PC-3 (cell line): ENCODE results near the gene EEIG1. TPM values are rescaled to one million over a fixed set of nuclear protein-coding genes. Genes with fewer than 3 reads are reported as not detected.

ENCODE experiments used
- ATAC-seq: fragments of 200-7000 bp; cut with Tn5 transposase; 2 replicates; pipeline ENCODE4 v1.9.1; 2020; ENCODE audit warnings: mild to moderate bottlenecking, moderate library complexity
- BruUV-seq: library from RNA; stranded (reverse); fragments of 400-500 nt; replicated peaks from 2 replicates; lab custom pipeline; 2021; lab: Mats Ljungman, UMichigan
- CTCF ChIA-PET: fragments of 300-600 bp; sonication (Branson Sonifier 250); formaldehyde crosslinking; loops from one replicate; lab custom pipeline; 2022; ENCODE audit warnings: antibody characterized with exemption; lab: Charles Lee
- POLR2A ChIA-PET: fragments of 300-600 bp; sonication (Branson Sonifier 250); formaldehyde crosslinking; loops from one replicate; lab custom pipeline; 2022; ENCODE audit warnings: antibody characterized with exemption; ENCODE audit not compliant: unreplicated experiment; lab: Charles Lee
- DNase-seq: peaks from one replicate; pipeline ENCODE4 v3.0.0-alpha.2; 2015
- H2AFZ ChIP-seq: fragments of 300-600 bp; sonication (generic); 2 replicates; pipeline ENCODE4 v1.6.0; 2016; ENCODE audit warnings: antibody characterized with exemption, low read length
- H3F3A ChIP-seq: fragments of 300-600 bp; sonication (generic); one replicate; pipeline ENCODE4 v1.6.0; 2017; ENCODE audit warnings: antibody characterized with exemption, low read length, control low read depth, mild to moderate bottlenecking; ENCODE audit not compliant: unreplicated experiment
- H3K27ac ChIP-seq: fragments of 300-600 bp; sonication (generic); 2 replicates; pipeline ENCODE4 v1.5.1; 2016; ENCODE audit warnings: mild to moderate bottlenecking, low read length
- H3K27me3 ChIP-seq: fragments of 300-600 bp; sonication (generic); 2 replicates; pipeline ENCODE4 v1.6.1; 2016; ENCODE audit warnings: low read length, mixed read lengths
- H3K36me3 ChIP-seq: fragments of 300-600 bp; sonication (generic); 2 replicates; pipeline ENCODE4 v1.6.1; 2016; ENCODE audit warnings: low read depth, mixed run types, low read length, mixed read lengths
- H3K4me1 ChIP-seq: fragments of 300-600 bp; sonication (generic); 2 replicates; pipeline ENCODE4 v1.5.1; 2016; ENCODE audit warnings: low read length; ENCODE audit not compliant: insufficient read depth
- H3K4me2 ChIP-seq: fragments of 300-600 bp; sonication (generic); 2 replicates; pipeline ENCODE4 v1.6.0; 2016; ENCODE audit warnings: low read length
- H3K4me3 ChIP-seq: fragments of 300-600 bp; sonication (generic); 2 replicates; pipeline ENCODE4 v1.5.1; 2016; ENCODE audit warnings: mild to moderate bottlenecking, low read length, mixed read lengths
- H3K79me2 ChIP-seq: fragments of 300-600 bp; sonication (generic); 2 replicates; pipeline ENCODE4 v1.6.1; 2017; ENCODE audit warnings: low read length, mixed read lengths
- H3K9ac ChIP-seq: fragments of 300-600 bp; sonication (generic); 2 replicates; pipeline ENCODE4 v1.6.0; 2016; ENCODE audit warnings: mild to moderate bottlenecking, low read length
- H3K9me2 ChIP-seq: fragments of 300-600 bp; sonication (generic); replicated peaks from 2 replicates; pipeline ENCODE4 v1.6.1; 2016; ENCODE audit warnings: mixed run types, low read length, mixed read lengths
- H3K9me3 ChIP-seq: fragments of 300-600 bp; sonication (generic); 2 replicates; pipeline ENCODE4 v1.6.1; 2016; ENCODE audit warnings: low read length, mixed read lengths
- H4K20me1 ChIP-seq: fragments of 300-600 bp; sonication (generic); 2 replicates; pipeline ENCODE4 v1.6.1; 2016; ENCODE audit warnings: low read length, mixed read lengths
- CTCF ChIP-seq: fragments of 300-600 bp; sonication (generic); conservative IDR thresholded peaks from 2 replicates; pipeline ENCODE4 v1.5.1; 2017; ENCODE audit warnings: antibody characterized with exemption, low read depth, mild to moderate bottlenecking, low read length
- EZH2 ChIP-seq: fragments of 300-600 bp; sonication (generic); IDR thresholded peaks from one replicate; pipeline ENCODE4 v1.6.1; 2017; ENCODE audit warnings: antibody characterized with exemption, mild to moderate bottlenecking, low read length; ENCODE audit not compliant: unreplicated experiment
- EZH2phosphoT487 ChIP-seq: fragments of 300-600 bp; sonication (generic); IDR thresholded peaks from 2 replicates; pipeline ENCODE4 v1.6.1; 2018; ENCODE audit warnings: mild to moderate bottlenecking, antibody characterized with exemption, low read length, borderline replicate concordance
- intact Hi-C: fragments of 100-400 bp; cut with micrococcal nuclease; formaldehyde crosslinking; loops from 2 replicates; pipeline ENCODE4 v1.9.0; 2023
- total RNA-seq: library from RNA; depleted of rRNA; stranded (reverse); fragments of >200 nt; gene quantifications from 2 replicates; pipeline ENCODE4 v1.2.3, GENCODE V29; 2014

EEIG1 gene
- total RNA-seq, 1 experiment from 2014 or later: 10.8 TPM

GRCh38 chr9:127980060-127980705 is 606 bp downstream of the EEIG1 start:
- TF ChIP-seq EZH2phosphoT487: no peak
- TF ChIP-seq EZH2: no peak
- no peak overlapping the region for H3K27ac ChIP-seq
- peak overlapping the region; percentile 70 for H3K9ac ChIP-seq
- H4K20me1 ChIP-seq: peaks cover 15% of the 10 kb centered on the region; the same call in 1 of the 2 replicates
- H3K27me3 ChIP-seq: no peaks in the 10 kb centered on the region
- H3F3A ChIP-seq: no peaks in the 10 kb centered on the region
- H3K9me2 ChIP-seq: no peaks in the 10 kb centered on the region
- peaks cover 20% of the 10 kb centered on the region for H3K4me1 ChIP-seq
- DNase-seq (peak; percentile 45), ATAC-seq (peak; percentile 43)
- H2AFZ ChIP-seq: no peak overlapping the region
- H3K9me3 ChIP-seq: no peaks in the 10 kb centered on the region
- H3K4me3 ChIP-seq: peak overlapping the region; percentile 95
- ChIA-PET POLR2A (no interaction called here), CTCF (interaction anchor here (0.9 kb wide), 1 partner anchor 37 kb away, joined by 4 read pairs; no protein-coding TSS in a partner anchor)
- no TSS peak for BruUV-seq
- H3K79me2 ChIP-seq: peaks cover 51% of the 10 kb centered on the region
- peak overlapping the region; percentile 82 for H3K4me2 ChIP-seq
- intact Hi-C loops: loop anchor here (2.0 kb wide), 1 partner anchor 55 kb away; no protein-coding TSS in a partner anchor
- H3K36me3 ChIP-seq: no peaks in the 10 kb centered on the region

GRCh38 chr9:127979333-127980059 is 1.3 kb downstream of the EEIG1 start:
- POLR2A ChIA-PET: no interaction called here
- Histone ChIP-seq H3K27ac (no peak overlapping the region), H3K9me3 (no peaks in the 10 kb centered on the region), H3K9ac (peak overlapping the region; percentile 70), H4K20me1 (peaks cover 15% of the 10 kb centered on the region; the same call in 1 of the 2 replicates), H3K4me1 (peaks cover 20% of the 10 kb centered on the region), H3K79me2 (peaks cover 58% of the 10 kb centered on the region), H2AFZ (no peak overlapping the region), H3K36me3 (no peaks in the 10 kb centered on the region), H3K27me3 (no peaks in the 10 kb centered on the region), H3K4me2 (peak overlapping the region; percentile 82), H3K4me3 (peak overlapping the region; percentile 95), H3F3A (no peaks in the 10 kb centered on the region), H3K9me2 (no peaks in the 10 kb centered on the region)
- BruUV-seq: TSS peak; percentile 57
- intact Hi-C loops: loop anchor here (2.0 kb wide), 2 partner anchors 37 to 55 kb away; no protein-coding TSS in a partner anchor
- TF ChIP-seq EZH2: no peak
- TF ChIP-seq CTCF: no peak
- no peak for TF ChIP-seq EZH2phosphoT487
- no peak; the same call in 1 of the 2 replicates for ATAC-seq
- CTCF ChIA-PET: no interaction called here
- peak; percentile 42 for DNase-seq

GRCh38 chr9:127979015-127979332 is 1.8 kb downstream of the EEIG1 start:
- DNase-seq (no peak), ATAC-seq (no peak)
- Histone ChIP-seq H3K27me3 (no peaks in the 10 kb centered on the region), H3K4me3 (peak overlapping the region; percentile 95), H3K27ac (no peak overlapping the region), H3F3A (no peaks in the 10 kb centered on the region), H2AFZ (no peak overlapping the region), H3K79me2 (peaks cover 63% of the 10 kb centered on the region), H3K36me3 (no peaks in the 10 kb centered on the region), H3K4me2 (peak overlapping the region; percentile 82), H3K4me1 (peaks cover 20% of the 10 kb centered on the region), H3K9me3 (no peaks in the 10 kb centered on the region), H3K9ac (peak overlapping the region; percentile 70; the same call in 1 of the 2 replicates), H3K9me2 (no peaks in the 10 kb centered on the region), H4K20me1 (peaks cover 15% of the 10 kb centered on the region; the same call in 1 of the 2 replicates)
- intact Hi-C loops: loop anchor here (2.0 kb wide), 1 partner anchor 36 kb away; no protein-coding TSS in a partner anchor
- ChIA-PET POLR2A (no interaction called here), CTCF (interaction anchor here (0.6 kb wide), 1 partner anchor 620 kb away, joined by 3 read pairs; no protein-coding TSS in a partner anchor)
- no TSS peak for BruUV-seq
- TF ChIP-seq CTCF (no peak), EZH2 (no peak), EZH2phosphoT487 (no peak)
